ENCODE measurements around the gene ZMYM3. TPM values are rescaled to one million over a fixed set of nuclear protein-coding genes. Genes with fewer than 3 reads are reported as not detected.

ZMYM3 gene
- total RNA-seq, 1 experiment from 2014 or later = 32.9 TPM

GRCh38 chrX:71217298-71217697 is 36.6 kb downstream of the ZMYM3 start:
- no peak overlapping the region for H3K9ac ChIP-seq (ENCODE audit: low read length)
- intact Hi-C loops (cut with micrococcal nuclease) = no loop called here
- no peak for DNase-seq (ENCODE audit: low read depth, low spot score)
- ATAC-seq = no peak
- H3K9me2 ChIP-seq (ENCODE audit: insufficient read depth) = no peaks in the 10 kb centered on the region
- no peak overlapping the region for H3K27ac ChIP-seq (ENCODE audit: low read depth, low read length)
- BruUV-seq (replicated peaks) = no TSS peak
- no peaks in the 10 kb centered on the region for H3K36me3 ChIP-seq (ENCODE audit: control insufficient read depth in 1 of 2, insufficient read depth in 2 of 2, low read length in 2 of 2)
- no peak overlapping the region for H3K4me2 ChIP-seq (ENCODE audit: low read length)
- ChIA-PET POLR2A (no interaction called here), CTCF (no interaction called here), RAD21 (ENCODE audit: low non-redundant PET in 1 of 2, low total read pairs in 2 of 2, uncharacterized antibody in 2 of 2, unreplicated experiment in 2 of 2) (no interaction called here)
- no peaks in the 10 kb centered on the region for H3K79me2 ChIP-seq (ENCODE audit: insufficient read depth, low read length)
- H4K20me1 ChIP-seq (ENCODE audit: insufficient read depth) = no peaks in the 10 kb centered on the region
- no peak overlapping the region for H2AFZ ChIP-seq (ENCODE audit: low read depth, low read length, poor library complexity, severe bottlenecking)
- no peaks in the 10 kb centered on the region for H3K27me3 ChIP-seq (ENCODE audit: insufficient read depth, low read length)
- no peaks in the 10 kb centered on the region; a peak in 1 of 4 replicates for H3K4me1 ChIP-seq (ENCODE audit: control insufficient read depth in 1 of 2, insufficient read depth in 2 of 2, low read length in 2 of 2)
- H3K4me3 ChIP-seq (replicated peaks in 1 of 2; ENCODE audit: low read depth in 1 of 2, low read length in 2 of 2) = no peak overlapping the region
- TF ChIP-seq SP1 (IDR thresholded peaks at IDR 0.05; ENCODE audit: low read depth) = no peak
- no peak for TF ChIP-seq EGR1 (IDR thresholded peaks at IDR 0.05; ENCODE audit: low read depth)
- H3K9me3 ChIP-seq (ENCODE audit: control insufficient read depth in 1 of 2, insufficient read depth in 1 of 2, low read depth in 1 of 2, low read length in 2 of 2) = no peaks in the 10 kb centered on the region

- ATAC-seq = no peak
- POLR2A ChIA-PET = no interaction called here
- H2AFZ ChIP-seq (ENCODE audit: low read depth, low read length, poor library complexity, severe bottlenecking) = no peak overlapping the region
Measured at GRCh38 chrX:71216485-71216884, 37.5 kb downstream of the ZMYM3 start.

More at GRCh38 chrX:71216485-71216884, 37.5 kb downstream of the ZMYM3 start:
- Histone ChIP-seq H3K36me3 (ENCODE audit: control insufficient read depth in 1 of 2, insufficient read depth in 2 of 2, low read length in 2 of 2) (no peaks in the 10 kb centered on the region), H3K4me1 (ENCODE audit: control insufficient read depth in 1 of 2, insufficient read depth in 2 of 2, low read length in 2 of 2) (no peaks in the 10 kb centered on the region; a peak in 1 of 4 replicates), H3K9me3 (ENCODE audit: control insufficient read depth in 1 of 2, insufficient read depth in 1 of 2, low read depth in 1 of 2, low read length in 2 of 2) (no peaks in the 10 kb centered on the region), H3K4me3 (replicated peaks in 1 of 2; ENCODE audit: low read depth in 1 of 2, low read length in 2 of 2) (no peak overlapping the region), H3K9me2 (ENCODE audit: insufficient read depth) (no peaks in the 10 kb centered on the region), H3K4me2 (ENCODE audit: low read length) (no peak overlapping the region), H4K20me1 (ENCODE audit: insufficient read depth) (no peaks in the 10 kb centered on the region), H3K27me3 (ENCODE audit: insufficient read depth, low read length) (no peaks in the 10 kb centered on the region), H3K9ac (ENCODE audit: low read length) (no peak overlapping the region), H3K79me2 (ENCODE audit: insufficient read depth, low read length) (no peaks in the 10 kb centered on the region), H3K27ac (ENCODE audit: low read depth, low read length) (no peak overlapping the region)
- CTCF ChIA-PET = no interaction called here
- RAD21 ChIA-PET (ENCODE audit: low non-redundant PET in 1 of 2, low total read pairs in 2 of 2, uncharacterized antibody in 2 of 2, unreplicated experiment in 2 of 2) = no interaction called here
- TF ChIP-seq TCF7L2 (IDR thresholded peaks at IDR 0.05; ENCODE audit: borderline replicate concordance, extremely low read depth, insufficient read depth, insufficient read length) (no peak), RAD21 (IDR thresholded peaks at IDR 0.05; ENCODE audit: low read depth) (no peak), SP1 (IDR thresholded peaks at IDR 0.05; ENCODE audit: low read depth) (no peak), YY1 (IDR thresholded peaks at IDR 0.05; ENCODE audit: extremely low read depth, insufficient replicate concordance, low read depth, low read length) (no peak), EZH2phosphoT487 (IDR thresholded peaks at IDR 0.05; ENCODE audit: borderline replicate concordance) (no peak), EGR1 (IDR thresholded peaks at IDR 0.05; ENCODE audit: low read depth) (no peak), CTCF (IDR thresholded peaks at IDR 0.05 in 2 of 3, conservative IDR thresholded peaks at IDR 0.05 in 1 of 3; ENCODE audit: borderline replicate concordance in 1 of 3, insufficient read depth in 1 of 3, low read depth in 2 of 3, low read length in 2 of 3) (no peak), ELF1 (IDR thresholded peaks at IDR 0.05; ENCODE audit: borderline replicate concordance, low read depth) (no peak), ZBTB33 (IDR thresholded peaks at IDR 0.05; ENCODE audit: extremely low read depth, insufficient replicate concordance, low read length) (no peak), SRF (IDR thresholded peaks at IDR 0.05; ENCODE audit: low read depth) (no peak), CEBPB (IDR thresholded peaks at IDR 0.05; ENCODE audit: low read depth) (no peak)
- no peak for DNase-seq (ENCODE audit: low read depth, low spot score)
- intact Hi-C loops (cut with micrococcal nuclease) = no loop called here
- no TSS peak for BruUV-seq (replicated peaks)

All from HCT116 (cell line).